GM20431 (cell line): Measurements from ENCODE around the gene PLAA.

Experiments
- in situ Hi-C: fragments of 300-500 bp; cut with MseI, MboI; formaldehyde crosslinking; loops from one replicate; pipeline ENCODE4 v1.15.0; 2020; ENCODE audit warnings: low sequenced_read_pairs; ENCODE audit not compliant: unreplicated experiment

PLAA gene

GRCh38 chr9:26946753-26947727, at the start of gene PLAA:
PLAA (minus strand) TSS chr9:26947242; CDS start chr9:26947045, 197 bp downstream.
- in situ Hi-C loops, result no loop called here

GRCh38 chr9:26995810-26996209, 48.8 kb upstream of the PLAA start:
- in situ Hi-C loops, result no loop called here

- in situ Hi-C loops, result no loop called here
Measured at GRCh38 chr9:26983340-26983739, 36.3 kb upstream of the PLAA start.

DNA sequence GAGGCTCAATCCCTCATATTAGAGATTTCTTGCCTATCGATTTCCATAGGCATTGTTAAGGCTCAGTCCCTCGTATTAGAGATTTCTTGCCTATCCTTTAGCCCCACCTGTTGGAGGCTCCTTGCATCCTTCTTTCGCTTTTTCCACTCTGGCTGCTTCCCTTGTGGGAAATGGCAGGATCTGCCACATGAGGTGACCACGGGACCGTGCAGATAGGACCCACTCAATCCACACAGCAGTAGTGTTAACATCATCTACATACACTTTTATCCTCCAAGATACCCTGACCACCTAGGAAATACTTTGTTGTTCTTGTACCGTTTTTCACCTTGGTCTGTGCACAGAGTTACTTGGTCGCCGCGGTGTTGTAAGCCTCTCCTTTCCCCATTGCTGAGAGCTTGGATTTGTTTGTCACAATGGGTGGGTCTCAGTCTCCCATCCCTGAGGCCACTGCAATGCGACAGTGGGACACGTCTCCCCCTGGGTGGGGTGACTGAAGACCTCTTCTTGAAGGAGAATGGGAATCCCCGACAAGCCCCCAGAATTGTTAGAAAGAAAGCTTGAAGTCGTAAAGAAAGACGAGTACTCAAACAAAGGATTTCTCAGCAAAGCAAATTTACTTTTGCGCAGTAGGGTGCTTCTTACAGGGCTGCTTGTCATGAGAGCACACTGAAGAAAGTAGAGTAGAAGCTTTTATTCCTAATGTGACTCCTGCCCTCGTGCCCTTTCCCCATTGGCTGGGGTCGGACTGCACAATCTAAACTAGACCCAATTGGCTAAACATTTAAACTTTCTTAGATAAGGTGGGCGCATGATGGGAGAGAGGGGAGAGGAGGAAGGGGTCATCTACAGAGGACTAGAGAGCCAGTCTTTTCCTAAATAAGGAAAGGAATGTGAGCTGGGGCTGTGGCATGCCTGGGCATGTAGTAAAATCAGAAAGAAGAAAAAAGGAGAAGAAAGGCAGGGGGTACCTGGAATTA, 29.0 kb upstream of the PLAA start:
- in situ Hi-C loops, result no loop called here

DNA sequence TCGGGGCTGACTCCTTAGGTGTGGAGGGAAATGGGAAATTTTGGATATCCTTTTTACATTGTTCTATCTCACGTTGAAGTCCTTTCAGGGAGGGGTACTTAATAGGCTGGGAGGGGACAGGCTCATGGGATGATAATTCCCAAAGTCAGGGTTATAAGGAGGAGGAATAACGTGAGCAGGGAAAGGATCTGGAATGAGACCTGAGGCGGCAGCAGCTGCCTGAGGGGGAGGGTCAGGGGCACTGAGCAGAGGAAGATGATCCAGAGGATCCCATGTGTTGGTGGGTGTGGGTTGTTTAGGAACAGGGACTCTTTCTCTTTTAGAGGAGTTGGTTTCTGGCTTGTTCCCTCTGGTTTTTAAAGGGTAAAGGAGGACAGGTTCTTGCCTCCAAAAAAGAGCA, 27.9 kb upstream of the PLAA start:
- in situ Hi-C loops, result no loop called here

DNA sequence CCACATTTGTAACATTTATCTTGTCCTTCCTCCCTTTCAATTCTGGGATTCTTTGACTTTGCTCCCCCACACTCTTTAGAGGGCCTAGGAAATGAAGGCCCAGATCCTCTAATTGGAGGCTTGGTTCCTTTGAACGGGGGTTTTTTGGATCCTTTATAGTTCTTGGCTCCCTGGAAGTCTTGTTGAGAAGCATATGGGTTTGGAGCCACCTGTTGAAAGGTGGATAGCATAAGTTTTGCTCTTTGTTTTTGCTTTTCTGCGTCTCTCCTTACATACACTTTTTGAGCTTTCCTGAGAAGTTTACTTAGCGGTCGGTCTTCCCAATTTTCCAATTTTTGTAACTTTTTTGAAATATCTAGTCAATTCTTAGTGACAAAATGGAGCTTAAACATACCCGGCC, 26.9 kb upstream of the PLAA start:
- in situ Hi-C loops, result no loop called here

- in situ Hi-C loops, result no loop called here
Measured at GRCh38 chr9:26971721-26972120, 24.7 kb upstream of the PLAA start.

DNA sequence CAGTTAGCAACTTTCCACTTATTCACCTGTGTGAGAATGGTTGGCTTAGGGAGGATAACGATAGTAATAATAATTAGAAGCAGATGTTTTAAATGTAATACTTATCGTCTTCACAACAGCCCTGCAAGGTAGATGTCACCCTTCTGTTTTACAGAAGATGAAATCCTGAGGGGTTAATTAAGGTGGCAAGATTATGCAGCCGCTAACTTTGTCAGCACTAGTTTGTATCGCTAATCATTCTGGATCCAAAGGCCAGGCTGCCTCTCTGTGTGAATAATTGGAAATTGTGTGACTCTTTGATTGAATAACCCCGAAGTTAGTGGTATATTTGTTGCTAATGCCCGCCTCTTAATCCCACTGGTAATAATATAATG, 9.8 kb upstream of the PLAA start:
- in situ Hi-C loops, result no loop called here

DNA sequence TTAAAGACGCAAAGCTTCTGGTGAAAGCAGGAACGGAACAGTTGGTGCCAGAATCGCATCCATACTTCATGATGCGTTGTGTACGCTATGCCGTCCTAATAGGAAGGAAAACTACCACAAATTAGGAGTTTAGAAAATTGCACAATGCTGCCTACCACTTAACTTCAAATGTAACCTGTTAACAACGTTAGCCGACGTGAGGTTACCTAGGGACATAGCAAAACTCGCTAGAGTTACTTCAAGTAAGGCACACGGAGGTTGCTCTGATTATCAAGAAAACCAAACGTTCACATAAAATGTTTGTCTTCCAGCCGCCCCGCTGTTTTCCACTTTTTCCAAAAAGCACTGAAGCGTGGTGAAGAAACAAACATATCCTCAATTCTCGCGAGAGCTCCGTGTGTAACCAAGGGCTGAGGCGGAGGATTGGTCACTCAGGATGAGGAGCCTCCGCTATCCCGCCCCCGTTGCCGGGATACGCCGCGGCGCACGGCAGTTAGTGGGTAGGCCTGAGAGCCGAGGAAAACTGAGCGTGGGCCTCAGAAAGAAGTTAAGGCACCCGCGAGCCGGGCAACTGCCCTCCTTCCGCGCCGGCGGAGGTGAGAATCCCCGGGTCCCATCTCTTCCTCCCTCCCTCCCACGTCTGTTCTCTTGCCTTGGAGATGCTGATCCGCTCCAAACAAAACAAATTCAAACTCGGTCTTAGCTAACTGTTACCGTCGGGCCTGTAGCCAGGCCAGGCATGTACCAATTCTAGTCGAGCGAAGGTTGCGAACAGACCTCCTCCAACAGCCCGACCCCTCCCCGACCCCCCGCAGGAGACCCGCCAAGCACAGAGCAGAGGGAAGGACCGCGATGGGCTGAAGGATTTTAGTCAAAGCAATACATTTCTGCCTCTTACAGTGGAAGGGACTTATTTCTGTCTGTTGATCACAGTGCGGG, 9.1 kb upstream of the PLAA start, which contains the start of gene IFT74:
Gene IFT74, plus strand, starts transcription at position 492 of the 939 bp plus-strand sequence. CDS start 5,556 bp downstream, outside the sequence.
- in situ Hi-C loops, result no loop called here

DNA sequence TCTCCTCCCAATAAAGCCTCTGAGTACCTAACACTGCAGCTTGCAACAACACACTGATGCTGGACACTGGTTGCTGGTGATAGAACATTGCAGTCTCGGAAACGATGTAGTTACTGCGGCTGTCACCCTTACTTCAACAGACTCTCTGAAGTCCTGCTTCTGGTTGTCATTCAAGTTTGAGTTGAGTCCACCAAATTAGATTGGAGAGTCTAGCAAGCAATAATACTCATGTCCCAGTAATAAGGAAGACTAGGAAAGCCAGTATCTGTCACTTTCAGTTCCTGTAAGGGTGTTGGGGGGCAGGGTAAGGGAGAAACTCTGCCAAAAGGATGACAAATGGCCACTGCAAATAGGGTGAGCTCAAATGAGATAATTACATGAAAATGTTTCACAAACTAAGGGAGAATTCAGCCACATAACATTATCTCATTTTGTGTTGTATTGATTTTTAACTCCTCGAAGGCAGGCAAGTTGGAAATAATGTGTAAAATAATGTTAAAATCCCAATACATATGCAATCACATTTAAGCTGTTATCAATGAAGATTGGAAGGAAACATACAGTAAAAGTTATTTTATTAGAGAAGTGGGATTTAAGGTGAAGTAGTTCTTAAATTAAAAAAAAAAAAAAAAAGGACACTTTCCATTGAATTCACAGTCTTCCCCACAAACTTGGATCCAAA, 8.3 kb upstream of the PLAA start:
- in situ Hi-C loops, result no loop called here

- in situ Hi-C loops, result no loop called here
Measured at GRCh38 chr9:26954050-26954508, 7.0 kb upstream of the PLAA start.

GRCh38 chr9:26951794-26952193, 4.8 kb upstream of the PLAA start:
- in situ Hi-C loops, result no loop called here

DNA sequence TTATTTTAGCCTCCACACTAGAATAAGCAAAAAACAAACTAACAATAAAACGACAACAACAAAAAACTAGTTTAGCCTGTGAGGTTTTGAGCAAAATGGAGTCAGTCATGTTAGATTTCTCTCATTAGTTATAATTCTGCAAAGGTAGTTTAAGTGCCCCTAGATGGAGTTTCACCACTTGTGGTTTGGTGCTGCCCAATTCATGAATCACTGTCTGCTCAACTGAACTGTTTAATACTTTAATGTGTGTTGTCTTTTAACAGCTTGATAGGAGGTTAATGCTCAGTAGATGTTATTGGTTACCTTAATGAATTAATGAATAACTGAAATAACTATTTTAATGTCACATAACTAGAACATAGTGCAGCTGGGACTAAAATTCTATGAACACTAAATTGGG, 3.5 kb upstream of the PLAA start:
- in situ Hi-C loops, result no loop called here

DNA sequence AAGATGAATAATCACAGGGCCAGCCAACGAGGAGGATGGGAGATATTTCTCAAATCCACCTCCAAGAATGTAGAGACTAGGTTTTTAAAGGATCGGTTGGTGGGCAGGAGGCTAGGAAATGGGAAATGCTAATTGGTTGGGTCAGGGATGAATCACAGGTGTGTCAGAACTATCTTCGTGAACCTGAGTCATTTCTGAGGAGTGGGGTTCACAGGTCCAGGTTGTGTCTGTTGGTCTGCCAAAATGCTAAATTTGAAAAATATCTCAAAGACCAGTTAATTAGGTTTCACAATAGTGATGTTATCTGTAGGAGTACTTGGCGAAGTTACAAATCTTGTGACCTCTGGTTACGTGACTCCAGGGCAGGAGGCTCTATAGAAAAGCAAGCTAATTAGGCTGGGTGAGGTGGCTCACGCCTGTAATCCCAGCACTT, 2.6 kb upstream of the PLAA start:
- in situ Hi-C loops, result no loop called here

DNA sequence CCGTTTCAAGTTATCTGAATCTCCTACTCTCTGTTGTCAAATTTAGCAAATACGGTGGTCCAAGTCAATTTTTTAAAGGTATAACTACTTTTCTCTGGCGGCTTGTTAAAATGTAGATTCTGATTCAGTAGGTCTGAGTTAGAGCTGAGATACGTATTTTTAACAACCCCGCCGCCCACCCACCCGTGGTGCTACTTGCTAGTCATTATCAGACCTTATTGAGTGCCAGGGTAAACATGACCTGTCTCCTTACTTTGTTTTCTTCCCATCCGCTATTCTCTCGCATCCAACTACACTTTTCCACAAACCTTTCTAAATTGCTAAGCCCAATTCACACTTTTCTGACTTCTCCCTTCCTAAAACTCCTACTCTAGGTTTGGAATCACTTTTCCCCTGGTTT, 694 bp upstream of the PLAA start:
- in situ Hi-C loops, result no loop called here

- in situ Hi-C loops, result no loop called here
Measured at GRCh38 chr9:26945591-26945990, 1.5 kb downstream of the PLAA start.

DNA sequence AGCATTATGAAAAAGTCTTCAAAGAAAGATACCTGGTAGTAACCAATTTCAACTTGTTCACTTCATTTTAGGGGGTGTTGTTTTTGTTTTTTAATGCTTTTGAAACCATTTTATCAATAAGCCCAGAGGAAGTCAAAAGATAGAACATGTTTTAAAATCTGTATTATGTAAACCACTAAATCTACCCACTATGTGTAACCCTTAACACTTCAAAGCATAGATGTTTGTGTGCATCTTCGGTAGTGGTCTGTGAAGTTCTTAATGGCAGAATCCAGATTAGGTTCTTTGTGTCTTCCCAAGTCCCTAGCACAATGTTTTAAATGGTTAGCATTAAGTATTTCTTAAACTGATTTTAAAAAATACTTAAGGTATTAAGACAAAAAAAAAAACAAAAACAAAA, 6.3 kb downstream of the PLAA start:
- in situ Hi-C loops, result no loop called here

DNA sequence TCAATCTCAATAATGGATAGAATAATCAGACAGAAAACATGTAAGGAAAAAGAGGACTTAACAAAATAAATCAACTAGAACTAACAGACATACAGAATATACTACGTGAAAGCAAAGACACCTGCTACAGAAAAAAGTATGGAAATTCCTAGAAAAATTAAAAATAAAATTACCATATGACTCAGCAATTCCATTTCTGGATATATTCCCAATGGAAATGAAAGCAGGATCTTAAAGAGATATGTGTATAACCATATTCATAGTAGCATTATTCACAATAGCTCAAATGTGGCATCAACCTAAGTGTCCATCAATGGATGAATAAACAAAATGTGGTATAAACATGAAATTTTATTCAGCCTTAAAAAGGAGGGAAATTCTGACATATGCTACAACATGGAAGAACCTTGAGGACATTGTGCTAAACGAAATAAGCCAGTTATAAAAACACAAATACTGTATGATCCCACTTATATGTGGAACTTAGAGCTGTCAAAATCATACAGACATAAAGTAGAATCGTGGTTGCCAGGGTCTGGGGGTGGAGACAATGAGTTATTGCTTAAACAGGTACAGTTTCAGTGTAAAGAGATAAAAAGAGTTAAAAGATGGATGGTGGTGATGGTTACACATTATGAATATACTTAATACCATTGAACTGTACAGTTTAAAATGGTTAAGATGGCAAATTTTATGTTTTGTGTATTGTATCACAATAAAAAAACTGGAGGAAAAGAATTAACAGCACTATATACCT, 6.9 kb downstream of the PLAA start:
- in situ Hi-C loops, result no loop called here
